HG03342 (cell line): ENCODE results near the gene ALPG.
"Not testable (repeated sequence)": the region's sequence is repeated elsewhere in the genome, so short reads cannot be mapped to it uniquely, and the experiment has no call there.

Experiments used
- ATAC-seq: cut with Tn5 transposase; IDR thresholded peaks from one replicate; pipeline ENCODE4 v1.9.1; 2021; ENCODE audit warnings: mild to moderate bottlenecking, moderate library complexity; ENCODE audit not compliant: unreplicated experiment

The ALPG gene

GRCh38 chr2:232394431-232394830, 12.2 kb upstream of the ALPG start:
- not testable (repeated sequence) for ATAC-seq

- no peak for ATAC-seq
Observed at GRCh38 chr2:232395586-232395985, 11.1 kb upstream of the ALPG start.

GRCh38 chr2:232396683-232397082, 10.0 kb upstream of the ALPG start:
- ATAC-seq: no peak

DNA sequence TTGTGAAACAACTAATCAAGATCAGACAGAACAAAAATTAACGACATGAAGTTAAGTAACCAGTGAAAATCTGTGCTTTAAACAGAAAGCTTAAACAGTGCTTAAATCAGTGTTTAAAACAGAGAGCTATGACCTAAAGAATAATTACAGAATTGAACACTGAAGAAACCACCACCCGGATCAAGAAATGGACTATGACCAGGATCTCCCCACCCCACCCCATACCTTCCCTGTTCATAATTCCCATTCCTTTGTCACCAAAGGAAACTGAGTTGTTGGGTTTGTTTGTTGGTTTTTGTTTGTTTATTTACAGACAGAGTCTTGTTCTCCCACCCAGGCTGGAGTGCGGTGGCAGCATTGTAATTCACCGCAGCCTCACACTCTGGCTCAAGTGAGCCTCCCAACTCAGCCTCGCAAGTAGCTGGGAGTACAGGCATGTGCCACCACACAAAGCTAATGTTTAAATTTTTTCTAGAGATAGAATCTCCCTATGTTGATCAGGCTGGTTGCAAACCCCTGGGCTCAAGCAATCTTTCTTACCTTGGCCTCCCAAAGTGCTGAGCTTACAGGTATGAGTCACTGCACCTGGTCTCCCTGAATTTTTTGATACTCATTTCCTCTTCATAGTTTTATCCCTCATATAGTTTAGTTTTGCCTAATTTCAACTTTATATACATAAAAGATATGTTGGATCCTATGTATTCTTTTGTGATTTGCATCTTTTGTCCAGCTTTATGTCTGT, 8.2 kb upstream of the ALPG start:
- no peak for ATAC-seq

DNA sequence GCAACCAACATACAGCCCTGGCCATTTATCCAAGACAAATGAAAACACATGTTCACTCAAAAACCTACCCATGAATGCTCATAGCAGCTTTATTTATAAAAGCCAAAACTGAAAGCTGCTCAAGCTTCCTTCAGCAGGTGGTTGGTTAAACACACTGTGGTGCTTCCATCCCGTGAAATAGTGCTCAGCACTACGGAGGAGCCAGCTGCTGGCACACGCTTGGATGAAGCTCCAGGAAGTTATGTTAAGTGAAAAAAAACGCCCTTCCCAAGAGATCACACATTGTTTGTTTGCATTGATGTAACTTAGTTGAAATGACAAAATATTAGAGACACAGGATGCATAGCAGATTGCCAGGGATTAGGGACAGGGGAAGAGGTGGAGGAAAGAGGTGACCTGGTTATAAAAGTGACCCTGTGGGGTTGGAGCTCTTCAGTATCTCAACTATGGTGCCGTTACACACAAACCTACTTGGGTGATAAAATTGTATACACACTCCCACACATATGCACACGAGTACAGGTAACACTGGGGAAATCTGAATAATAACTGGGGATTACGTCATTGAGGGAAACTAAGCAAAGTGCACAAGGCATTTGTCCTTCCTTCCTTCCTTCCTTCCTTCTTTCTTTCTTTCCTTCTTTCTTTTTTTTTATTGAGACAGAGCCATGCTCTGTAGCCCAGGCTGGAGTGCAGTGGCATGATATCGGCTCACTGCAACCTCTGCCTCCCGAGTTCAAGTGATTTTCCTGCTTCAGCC, 6.2 kb upstream of the ALPG start:
- no peak for ATAC-seq

GRCh38 chr2:232402518-232402917, 4.1 kb upstream of the ALPG start:
- ATAC-seq: no peak

DNA sequence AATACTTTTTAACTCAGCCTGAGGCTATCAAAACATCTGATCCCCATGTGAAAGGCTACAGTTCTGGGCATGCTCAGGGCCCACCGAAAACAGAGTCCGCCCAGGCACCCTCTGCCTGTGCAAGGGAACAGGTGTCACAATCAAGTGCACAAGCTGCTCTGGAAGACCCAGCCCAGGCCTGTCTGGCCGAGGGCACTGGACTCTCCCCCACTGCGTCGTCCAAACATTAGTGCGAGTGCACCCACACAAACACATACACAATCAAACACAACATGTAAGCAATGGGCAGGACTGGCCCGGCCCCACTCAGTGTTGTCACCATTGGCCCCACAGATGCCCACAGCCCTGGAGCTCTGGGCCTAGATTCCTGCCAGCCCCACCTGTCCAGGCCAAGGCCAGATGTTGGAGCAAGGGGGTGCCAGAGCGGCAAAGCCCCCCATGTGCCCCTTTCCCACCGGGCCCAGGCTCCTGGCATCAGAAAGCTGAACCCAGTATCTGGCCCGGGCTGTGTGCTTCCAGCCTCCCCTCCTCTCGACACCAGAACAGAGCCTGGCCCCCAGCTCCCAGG, 617 bp upstream of the ALPG start:
- no peak for ATAC-seq

DNA sequence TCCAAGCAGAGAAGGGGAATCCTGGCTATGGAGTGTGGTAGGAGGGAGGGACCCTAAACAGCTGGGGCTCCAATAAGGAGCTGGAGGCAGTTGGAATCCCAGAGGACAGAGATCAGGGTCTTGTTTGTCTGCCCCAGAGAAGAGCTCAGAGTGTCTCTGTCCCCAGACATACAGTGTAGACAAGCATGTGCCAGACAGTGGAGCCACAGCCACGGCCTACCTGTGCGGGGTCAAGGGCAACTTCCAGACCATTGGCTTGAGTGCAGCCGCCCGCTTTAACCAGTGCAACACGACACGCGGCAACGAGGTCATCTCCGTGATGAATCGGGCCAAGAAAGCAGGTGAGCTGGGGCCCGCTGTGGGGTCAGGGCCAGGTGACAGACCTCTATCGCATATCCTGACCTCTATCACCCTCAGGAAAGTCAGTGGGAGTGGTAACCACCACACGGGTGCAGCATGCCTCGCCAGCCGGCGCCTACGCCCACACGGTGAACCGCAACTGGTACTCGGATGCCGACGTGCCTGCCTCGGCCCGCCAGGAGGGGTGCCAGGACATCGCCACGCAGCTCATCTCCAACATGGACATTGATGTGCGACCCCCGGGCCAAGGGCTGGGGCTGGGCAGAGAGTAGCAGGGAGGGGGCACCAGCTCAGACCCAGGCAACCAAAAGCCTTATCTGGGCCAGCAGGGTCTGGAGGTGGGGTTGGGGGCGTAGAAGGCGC, 945 bp downstream of the ALPG start:
- not testable (repeated sequence) for ATAC-seq

GRCh38 chr2:232408269-232408668, 1.6 kb downstream of the ALPG start:
- ATAC-seq: not testable (repeated sequence)

- ATAC-seq: not testable (repeated sequence)
Observed at GRCh38 chr2:232409617-232410016, 3.0 kb downstream of the ALPG start.

- no peak for ATAC-seq
Observed at GRCh38 chr2:232410238-232410900, 3.7 kb downstream of the ALPG start.

DNA sequence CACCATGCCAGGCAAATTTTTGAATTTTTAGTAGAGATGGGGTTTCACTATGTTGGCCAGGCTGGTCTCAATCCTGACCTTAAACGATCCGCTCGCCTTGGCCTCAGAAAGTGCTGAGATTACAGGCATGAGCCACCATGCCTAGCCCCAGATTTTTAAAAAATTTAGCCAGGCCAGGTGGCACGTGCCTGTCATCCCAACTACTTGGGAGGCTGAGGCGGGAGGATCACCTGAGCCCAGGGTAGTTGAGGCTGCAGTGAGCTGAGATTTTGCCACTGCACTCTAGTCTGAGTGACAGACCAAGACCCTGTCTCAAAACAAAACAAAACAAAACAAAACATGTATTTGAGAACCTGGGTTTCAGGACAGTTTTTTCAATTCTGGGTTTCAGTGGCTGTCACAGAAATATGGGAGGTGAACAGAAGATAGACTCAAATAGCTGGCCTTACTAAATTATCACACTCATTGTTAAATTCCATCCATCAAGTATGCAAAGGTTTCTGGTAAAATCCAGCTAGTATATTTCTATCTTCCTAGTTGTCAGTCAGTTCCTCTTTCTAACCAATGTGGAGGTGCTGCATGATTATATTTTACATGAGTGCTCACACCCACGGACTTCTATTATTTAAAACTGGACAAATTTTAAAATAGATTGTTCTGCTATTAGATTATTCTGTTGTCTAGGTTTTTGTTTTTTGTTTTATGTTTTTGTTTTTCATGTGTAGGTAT, 5.4 kb downstream of the ALPG start:
- ATAC-seq: no peak

GRCh38 chr2:232412986-232413385, 6.3 kb downstream of the ALPG start:
- ATAC-seq: no peak

GRCh38 chr2:232415138-232415690, 8.6 kb downstream of the ALPG start:
- ATAC-seq: no peak

- ATAC-seq: no peak
Observed at GRCh38 chr2:232415736-232416520, 9.3 kb downstream of the ALPG start.

DNA sequence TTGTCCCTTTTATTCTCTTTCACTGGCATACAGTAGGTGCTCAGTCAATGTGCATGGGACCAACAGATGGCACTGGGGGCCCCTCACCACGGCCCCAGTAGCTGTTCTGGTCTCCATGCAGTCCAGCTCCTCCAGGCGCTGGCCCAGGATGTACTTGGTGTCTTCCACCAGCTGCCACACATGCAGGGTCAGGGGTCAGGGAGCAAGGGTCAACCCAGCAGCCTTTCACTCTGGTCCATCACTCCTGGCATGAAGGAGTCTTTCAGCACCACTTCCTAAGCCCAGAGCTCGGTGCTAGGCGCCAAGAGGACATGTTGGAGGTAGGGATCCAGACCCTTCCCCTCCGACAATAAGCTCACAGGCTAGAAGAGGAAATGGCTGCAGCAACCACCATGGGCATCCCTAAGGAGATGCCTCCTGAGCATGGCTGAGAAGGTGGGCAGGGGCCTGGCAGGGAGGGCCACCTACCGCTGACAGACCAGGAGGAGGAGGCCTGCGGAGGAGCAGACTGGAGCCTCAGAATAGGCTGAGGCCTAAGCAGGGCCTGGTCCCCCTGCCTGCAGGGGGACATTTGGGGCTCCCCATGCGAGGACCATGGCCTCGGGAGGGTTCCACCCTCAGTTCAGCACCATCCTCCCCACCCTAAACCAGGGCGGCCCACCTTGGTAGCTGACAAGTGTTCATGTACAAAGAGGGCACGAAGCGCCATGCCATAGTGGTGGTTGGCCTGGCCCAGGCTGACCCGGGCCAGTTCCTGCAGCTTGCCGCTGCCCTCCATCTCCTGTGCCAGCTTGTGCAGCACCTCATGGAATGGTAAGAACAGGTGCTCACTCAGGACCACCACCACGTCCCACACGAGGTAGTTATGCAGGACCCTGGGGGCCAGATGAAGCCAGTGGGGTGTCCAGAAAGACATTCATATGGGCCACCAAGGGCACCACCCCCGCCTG, 10.2 kb downstream of the ALPG start:
- ATAC-seq: no peak

DNA sequence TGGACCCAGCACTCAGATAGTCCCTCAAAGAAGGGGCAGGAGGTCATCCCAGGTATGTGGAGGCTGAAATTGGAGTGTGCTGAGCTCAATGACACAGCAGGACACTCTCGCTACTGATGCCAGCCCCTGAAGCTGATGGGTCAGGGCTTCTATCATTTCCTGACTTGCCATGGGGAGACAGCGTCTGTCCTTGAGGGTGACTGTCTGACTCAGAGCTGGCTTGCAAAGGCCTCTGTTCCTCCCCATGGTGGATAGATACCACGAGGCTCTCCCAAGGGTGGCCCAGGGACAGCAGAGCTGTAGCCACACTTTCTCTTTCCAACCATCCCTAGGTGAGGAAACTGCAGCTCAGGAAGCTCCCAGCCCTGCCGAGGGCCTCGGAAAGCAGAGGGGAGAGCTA, 10.8 kb downstream of the ALPG start:
- no peak for ATAC-seq

- no peak for ATAC-seq
Observed at GRCh38 chr2:232418056-232418455, 11.4 kb downstream of the ALPG start.
